ENCODE data around the gene NANS.
"Not testable (repeated sequence)": the region's sequence is repeated elsewhere in the genome, so short reads cannot be mapped to it uniquely, and the experiment has no call there.

Gene NANS

DNA sequence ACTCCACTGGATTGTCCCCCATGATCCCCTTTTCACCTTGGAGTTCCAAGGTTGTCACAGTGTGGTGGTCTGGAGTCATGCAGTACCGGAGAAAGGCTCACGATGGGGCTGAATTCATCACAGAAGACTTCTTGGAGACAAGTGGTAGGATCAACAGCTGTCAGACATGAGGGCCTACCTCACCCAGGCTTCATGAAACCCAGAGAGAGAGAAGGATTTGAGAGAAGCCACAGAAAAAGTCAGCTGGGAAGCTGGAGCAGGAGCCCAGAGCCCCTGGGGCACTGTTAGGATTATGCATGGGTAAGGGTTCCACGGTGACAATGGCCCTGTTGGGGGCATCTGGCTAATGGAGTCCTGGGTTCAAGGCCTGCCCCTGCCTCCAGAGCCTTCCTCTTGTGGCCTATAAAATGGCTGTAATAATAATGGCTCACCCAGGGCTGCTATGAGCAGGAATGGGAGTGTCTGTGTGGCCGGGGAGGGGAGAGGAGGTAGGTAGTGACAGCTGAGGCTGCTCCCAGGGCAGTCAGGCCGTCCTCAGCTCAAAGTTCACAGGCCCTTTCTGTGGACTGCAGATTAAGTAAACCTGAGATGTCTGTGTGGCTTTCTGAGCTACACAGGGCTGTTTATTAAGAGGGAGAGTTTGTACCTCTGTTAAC, 61.6 kb downstream of the NANS start:
- TF ChIP-seq ZNF274 (IDR thresholded peaks at IDR 0.05; ENCODE audit: low read depth, low read length) = no peak
- H3K4me3 ChIP-seq (ENCODE audit: low read length) = peak overlapping the region; percentile 63; the same call in 1 of the 2 replicates

DNA sequence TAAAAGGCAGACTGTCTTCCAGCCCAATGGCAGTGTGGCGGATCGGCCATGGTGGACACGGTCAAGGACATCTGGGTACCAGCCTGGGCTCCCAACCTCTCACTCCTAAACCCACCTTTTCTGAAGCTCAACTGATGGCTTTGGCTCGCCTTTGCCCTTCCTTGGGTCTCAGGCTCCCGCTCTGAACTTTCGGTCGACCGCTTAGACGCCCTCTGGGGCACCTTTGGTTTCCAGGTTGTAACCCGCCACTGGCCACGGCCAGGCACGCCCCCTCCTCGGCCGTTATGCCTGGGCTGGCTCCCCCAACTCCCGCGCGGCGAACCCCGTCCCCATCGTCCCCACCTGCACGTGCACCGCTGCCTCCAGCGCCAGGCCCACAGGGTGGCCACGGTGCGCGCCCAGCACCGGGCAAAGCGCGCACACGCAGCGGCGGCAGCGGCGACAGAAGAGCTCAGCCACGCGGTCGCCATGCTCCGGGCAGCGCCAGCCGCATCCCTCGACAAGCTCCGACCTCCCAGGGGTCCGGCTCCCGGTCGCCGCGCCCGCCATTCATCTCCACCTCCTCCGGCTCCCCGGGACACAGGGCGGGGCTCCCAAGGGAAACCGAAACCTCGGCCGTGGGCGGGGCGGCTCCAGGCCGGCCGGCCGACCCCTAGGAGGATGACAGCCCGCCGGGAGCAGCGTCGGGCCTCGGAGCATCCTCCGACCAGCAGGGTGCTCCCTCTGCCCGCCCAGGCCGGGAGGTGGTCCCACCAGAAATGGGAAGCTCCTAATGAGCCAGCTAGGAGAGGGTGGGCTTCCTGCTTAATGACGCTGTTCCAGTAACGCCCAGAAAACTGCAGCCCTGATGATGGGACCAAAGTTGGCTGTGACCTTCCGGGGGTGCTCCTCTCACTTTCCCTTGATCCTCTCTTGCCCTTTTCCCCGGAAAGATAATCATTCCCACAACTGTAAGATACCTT, 62.4 kb downstream of the NANS start, which contains the start of gene TRIM14:
Gene TRIM14, minus strand, starts transcription at position 583 of the 962 bp plus-strand sequence. Its CDS starts 34 bp downstream, at position 549.
- H3K4me3 ChIP-seq (ENCODE audit: low read length) = peak within 1 kb of the TSS; percentile 63; the same call in 1 of the 2 replicates
- no peak for TF ChIP-seq ZNF274 (IDR thresholded peaks at IDR 0.05; ENCODE audit: low read depth, low read length)

DNA sequence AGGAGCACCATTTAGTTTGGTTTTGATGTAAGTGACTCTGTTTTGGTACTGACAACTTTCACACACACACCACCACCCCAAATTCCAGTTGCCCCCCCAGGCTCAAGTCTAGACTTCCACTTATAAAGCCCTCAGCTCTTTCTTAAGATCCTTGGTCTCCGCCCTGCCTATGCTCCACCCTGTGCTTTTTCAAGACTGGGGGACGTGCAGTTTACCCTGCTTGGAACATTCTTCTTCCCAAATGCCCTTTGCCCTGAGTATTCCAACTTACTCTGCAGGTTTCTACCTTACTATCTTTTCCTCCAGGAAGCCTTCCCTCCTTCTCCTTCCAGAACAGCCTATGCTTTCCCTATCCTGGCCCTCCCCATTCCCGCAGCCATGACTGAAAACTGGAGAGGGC, 63.9 kb downstream of the NANS start:
- no peak overlapping the region for H3K4me3 ChIP-seq (ENCODE audit: low read length)
- no peak for TF ChIP-seq ZNF274 (IDR thresholded peaks at IDR 0.05; ENCODE audit: low read depth, low read length)

DNA sequence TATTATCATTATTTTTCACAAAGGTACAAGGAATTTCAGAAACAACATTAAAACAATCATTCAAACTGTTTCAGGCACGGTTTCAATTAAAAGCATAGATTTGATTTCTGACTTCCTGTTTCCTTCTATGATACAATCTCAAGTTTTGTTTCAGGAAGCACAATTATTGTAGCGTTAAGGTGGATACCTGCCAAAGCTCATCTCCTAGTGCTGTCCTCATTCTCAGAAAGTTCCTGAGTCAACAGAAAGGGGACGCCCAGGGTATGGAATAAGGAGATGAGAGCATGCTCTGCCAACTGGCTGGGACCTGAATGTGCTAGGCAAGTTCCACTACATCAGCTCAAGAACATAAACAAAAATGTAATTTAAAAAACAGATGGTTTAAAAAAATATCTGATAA, 64.5 kb downstream of the NANS start:
- H3K4me3 ChIP-seq (ENCODE audit: low read length) = no peak overlapping the region
- no peak for TF ChIP-seq ZNF274 (IDR thresholded peaks at IDR 0.05; ENCODE audit: low read depth, low read length)

DNA sequence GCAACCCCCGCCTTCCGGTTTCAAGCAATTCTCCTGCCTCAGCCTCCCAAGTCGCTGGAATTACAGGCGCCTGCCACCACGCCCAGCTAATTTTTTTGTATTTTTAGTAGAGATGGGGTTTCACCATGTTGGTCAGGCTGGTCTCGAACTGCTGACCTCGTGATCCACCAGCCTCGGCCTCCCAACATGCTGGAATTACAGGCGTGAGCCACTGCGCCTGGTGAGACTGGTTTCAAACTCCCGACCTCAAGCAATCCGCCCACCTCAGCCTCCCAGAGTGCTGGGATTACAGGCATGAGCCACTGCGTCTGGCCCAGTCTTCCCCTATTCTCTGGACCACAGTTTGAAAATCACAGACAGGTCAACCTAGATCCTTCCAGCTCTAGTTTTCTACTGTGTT, 67.6 kb downstream of the NANS start:
- H3K4me3 ChIP-seq (ENCODE audit: low read length) = not testable (repeated sequence)

DNA sequence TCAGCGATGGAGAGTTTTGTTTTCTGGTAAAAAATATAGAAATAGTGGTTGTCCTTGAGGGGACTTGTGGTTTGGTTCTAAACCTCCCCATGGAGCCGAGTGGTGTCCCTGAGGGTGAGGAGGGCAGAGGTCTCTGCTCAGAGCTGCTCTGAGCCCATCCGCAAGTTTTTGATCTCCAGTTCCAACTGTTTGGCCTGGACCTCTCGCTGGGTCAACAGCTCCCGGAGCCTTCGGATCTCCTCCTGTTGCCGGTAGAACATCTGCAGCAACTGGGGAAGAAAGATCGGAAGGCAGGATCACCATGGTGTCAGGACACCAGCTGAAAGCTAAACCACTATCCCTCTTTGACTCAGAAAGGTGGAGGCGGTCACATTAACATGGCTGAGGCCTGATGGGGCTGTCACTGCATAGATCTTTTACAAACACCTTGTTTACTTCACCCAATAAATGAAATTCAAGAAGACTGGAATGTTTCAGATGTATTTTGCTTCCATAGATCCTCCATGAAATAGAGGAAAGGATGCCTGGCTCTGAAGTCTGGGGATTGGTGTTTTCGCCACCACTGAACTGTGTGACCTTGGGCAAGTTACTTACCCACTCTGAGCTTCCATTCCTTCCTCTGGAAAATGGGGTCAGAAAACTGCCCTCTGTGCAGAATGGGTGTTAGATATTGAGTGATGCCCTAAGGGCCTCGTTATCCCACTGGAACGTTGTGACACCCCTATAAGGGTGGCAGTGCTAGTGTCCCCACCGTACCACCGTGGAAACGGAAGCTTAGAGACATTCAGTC, 68.3 kb downstream of the NANS start:
- no peak for TF ChIP-seq ZNF274 (IDR thresholded peaks at IDR 0.05; ENCODE audit: low read depth, low read length)
- no peak overlapping the region for H3K4me3 ChIP-seq (ENCODE audit: low read length)

DNA sequence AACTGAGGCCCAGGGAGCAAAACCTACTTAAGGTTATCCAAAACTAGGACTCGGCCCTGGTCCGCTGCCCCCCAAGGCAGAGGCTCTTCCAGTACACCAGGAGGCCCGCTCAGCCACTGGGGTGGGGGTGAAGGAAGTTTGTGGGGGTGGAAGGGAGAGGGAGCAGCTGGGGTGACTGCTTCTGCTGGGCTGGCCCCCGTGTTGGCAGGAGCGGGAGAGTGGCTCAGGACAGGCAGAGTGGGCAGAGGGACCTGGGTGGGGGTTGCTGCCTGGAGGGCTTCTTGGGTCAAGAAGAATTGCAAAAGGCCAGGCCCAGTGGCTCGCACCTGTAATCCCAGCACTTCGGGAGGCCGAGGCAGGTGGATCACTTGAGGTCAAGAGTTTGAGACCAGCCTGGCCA, 70.7 kb downstream of the NANS start:
- no peak overlapping the region for H3K4me3 ChIP-seq (ENCODE audit: low read length)
- no peak for TF ChIP-seq ZNF274 (IDR thresholded peaks at IDR 0.05; ENCODE audit: low read depth, low read length)

DNA sequence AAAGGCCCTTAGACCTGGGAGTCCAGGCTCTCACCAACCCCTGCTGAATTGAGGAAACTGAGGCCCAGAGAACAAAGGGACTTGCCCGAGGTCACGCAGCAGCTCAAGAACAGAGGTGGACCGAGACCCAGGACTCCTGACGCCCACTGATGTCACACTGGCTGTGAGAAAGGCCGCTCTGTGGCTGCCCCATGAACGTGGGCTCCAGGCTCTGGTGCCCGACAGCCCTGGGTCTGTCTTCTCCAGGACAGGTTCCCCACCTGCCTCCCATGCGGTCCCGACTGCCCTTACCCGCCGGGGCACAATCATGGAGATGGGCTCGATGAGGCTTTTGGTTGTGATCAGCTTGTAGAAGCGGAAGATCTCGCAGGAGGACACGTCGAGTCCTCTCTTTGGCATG, 71.8 kb downstream of the NANS start:
- TF ChIP-seq ZNF274 (IDR thresholded peaks at IDR 0.05; ENCODE audit: low read depth, low read length) = no peak
- no peak overlapping the region for H3K4me3 ChIP-seq (ENCODE audit: low read length)

DNA sequence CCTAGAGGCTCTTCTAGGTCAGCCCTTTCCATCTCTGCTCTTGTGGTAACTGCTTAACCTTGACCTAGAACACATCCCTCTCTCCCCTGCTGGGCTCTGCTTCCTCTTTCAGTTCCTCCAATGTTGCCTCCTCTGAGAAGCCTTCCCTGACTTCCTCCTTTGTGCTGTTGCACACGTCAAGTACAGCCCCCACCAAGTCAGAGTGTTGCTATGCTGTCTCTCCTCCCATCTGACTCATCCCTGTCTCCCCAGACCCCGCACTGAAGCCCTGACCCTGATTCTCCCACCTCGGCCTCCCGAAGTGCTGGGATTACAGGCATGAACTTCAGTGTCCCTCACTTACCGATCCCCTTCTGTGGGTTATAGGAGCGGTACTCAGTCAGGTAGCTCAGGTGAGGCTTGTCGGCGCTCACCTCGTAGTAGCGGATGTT, 72.9 kb downstream of the NANS start:
- no peak overlapping the region for H3K4me3 ChIP-seq (ENCODE audit: low read length)

DNA sequence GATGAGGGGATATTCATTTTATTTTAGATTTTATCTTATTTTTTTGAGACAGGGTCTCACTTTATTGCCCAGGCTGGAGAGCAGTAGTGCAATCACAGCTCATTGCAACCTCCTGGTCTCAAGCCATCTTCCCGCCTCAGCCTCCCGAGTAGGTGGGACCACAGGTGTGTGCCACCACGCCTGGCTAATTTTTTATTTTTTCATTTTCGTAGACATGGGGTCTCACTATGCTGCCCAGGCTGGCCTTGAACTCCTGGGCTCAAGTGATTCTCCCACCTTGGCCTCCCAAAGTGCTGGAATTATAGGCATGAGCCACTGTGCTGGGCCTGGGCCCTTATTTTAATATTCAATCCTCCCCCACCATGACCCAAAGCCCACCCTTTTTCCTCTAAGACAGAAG, 73.5 kb downstream of the NANS start:
- H3K4me3 ChIP-seq (ENCODE audit: low read length) = not testable (repeated sequence)

More for the DNA sequence above, 72.9 kb downstream of the NANS start:
- no peak for TF ChIP-seq ZNF274 (IDR thresholded peaks at IDR 0.05; ENCODE audit: low read depth, low read length)

DNA sequence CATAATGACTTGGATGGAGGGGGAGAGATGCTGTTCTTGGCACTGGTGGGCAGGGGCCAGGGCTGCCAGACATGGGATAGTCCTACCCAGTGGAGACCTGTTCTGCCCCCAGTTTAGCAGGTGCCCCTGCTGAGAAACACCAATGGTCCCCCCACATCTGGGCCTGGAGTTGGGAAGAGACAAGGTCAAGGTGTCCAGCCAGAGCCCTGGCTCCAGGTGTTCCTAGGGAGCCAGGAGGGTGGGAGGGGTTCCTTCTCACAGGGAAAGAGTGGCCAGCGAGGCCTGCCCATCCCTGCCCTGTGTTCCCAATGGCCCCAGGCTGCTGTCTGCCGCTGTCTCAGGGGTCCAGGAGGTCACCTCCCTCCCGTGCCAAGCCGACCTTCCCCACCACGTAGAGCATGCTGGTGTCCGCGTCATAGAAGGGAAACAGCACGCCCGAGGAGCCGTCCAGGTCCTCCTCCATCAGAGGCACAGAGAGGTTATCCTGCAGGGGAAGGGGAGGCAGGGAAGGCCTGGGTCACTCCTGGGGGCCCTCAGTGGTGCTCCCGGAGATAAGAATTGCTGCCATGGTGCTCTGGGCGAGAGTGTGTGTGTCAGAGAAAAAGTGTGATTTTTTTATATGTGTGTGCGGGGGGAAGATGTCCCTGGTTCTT, 74.2 kb downstream of the NANS start:
- TF ChIP-seq ZNF274 (IDR thresholded peaks at IDR 0.05; ENCODE audit: low read depth, low read length) = no peak
- H3K4me3 ChIP-seq (ENCODE audit: low read length) = no peak overlapping the region

DNA sequence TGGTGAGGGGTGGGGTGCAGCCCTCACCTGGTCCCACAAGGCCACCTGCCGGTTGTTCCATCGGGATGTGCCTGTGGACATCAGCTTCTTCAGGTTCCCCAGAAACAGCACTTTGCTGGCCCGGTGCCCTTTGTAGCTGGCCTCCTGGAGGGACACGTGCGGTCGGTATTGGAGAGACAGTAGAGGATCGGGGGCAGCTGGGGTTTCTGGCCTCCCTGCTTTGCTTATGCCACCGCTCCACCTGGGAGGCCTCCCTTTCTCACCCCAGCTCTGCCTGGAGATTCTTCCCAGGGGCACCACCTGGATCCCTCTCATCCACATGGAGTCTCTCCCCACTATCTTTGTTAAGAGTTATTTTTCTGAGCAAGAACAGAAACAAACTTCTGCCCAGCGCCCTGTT, 75.6 kb downstream of the NANS start:
- no peak for TF ChIP-seq ZNF274 (IDR thresholded peaks at IDR 0.05; ENCODE audit: low read depth, low read length)
- H3K4me3 ChIP-seq (ENCODE audit: low read length) = no peak overlapping the region

Data from GM08714 (cell line).